HepG2 (cell line): ENCODE measurements around the gene ADCY10. TPM values are rescaled to one million over a fixed set of nuclear protein-coding genes. Genes with fewer than 3 reads are reported as not detected.

ENCODE experiments used
- AKAP8 ChIP-seq: sonication (generic); formaldehyde crosslinking; IDR thresholded peaks from 2 replicates; pipeline ENCODE4 v1.5.1; 2020; ENCODE audit warnings: mild to moderate bottlenecking, missing genetic modification reagents
- BCLAF1 ChIP-seq: fragments of 450-650 bp; IDR thresholded peaks from 2 replicates; pipeline ENCODE4 v1.6.1; 2017; ENCODE audit warnings: mild to moderate bottlenecking
- HDAC2 ChIP-seq: sonication (generic); formaldehyde crosslinking; IDR thresholded peaks from 2 replicates; pipeline ENCODE4 v1.4.0; 2020; ENCODE audit warnings: missing genetic modification reagents
- HNF4G ChIP-seq, 2 experiments: sonication (generic) in 1 of 2; formaldehyde crosslinking in 1 of 2; IDR thresholded peaks; 2 replicates each; pipeline versions ENCODE4 v1.4.0 to v1.6.1; 2011 to 2020; ENCODE audit warnings: borderline replicate concordance in 2 of 2, low read depth in 2 of 2, mild to moderate bottlenecking in 2 of 2, low read length in 1 of 2, missing genetic modification reagents in 1 of 2, moderate library complexity in 1 of 2
- KDM5B ChIP-seq: sonication (generic); formaldehyde crosslinking; IDR thresholded peaks from 2 replicates; pipeline ENCODE4 v1.4.0; 2020; ENCODE audit warnings: missing genetic modification reagents, mild to moderate bottlenecking, borderline replicate concordance
- KLF15 ChIP-seq: sonication (generic); formaldehyde crosslinking; IDR thresholded peaks from 2 replicates; pipeline ENCODE4 v1.8.1; 2023; ENCODE audit warnings: borderline replicate concordance, mild to moderate bottlenecking, inconsistent platforms, missing genetic modification reagents, mixed read lengths
- MEIS1 ChIP-seq: sonication (generic); formaldehyde crosslinking; IDR thresholded peaks from 2 replicates; pipeline ENCODE4 v1.9.0; 2021; ENCODE audit warnings: mild to moderate bottlenecking, missing genetic modification reagents, moderate library complexity, borderline replicate concordance
- MIER2 ChIP-seq: IDR thresholded peaks from 2 replicates; pipeline ENCODE4 v1.6.1; 2016; ENCODE audit warnings: missing biosample characterization, missing genetic modification reagents
- MXD4 ChIP-seq: IDR thresholded peaks from 2 replicates; pipeline ENCODE4 v1.6.1; 2016; ENCODE audit warnings: mild to moderate bottlenecking, missing biosample characterization, missing genetic modification reagents
- NCOR1 ChIP-seq: fragments of 200-600 bp; sonication (generic); IDR thresholded peaks from 2 replicates; pipeline ENCODE4 v1.7.0; 2017; ENCODE audit warnings: antibody characterized with exemption, low read length, borderline replicate concordance
- NPAS2 ChIP-seq: sonication (generic); formaldehyde crosslinking; IDR thresholded peaks from 2 replicates; pipeline ENCODE4 v1.8.0; 2022; ENCODE audit warnings: mild to moderate bottlenecking, missing genetic modification reagents, borderline replicate concordance
- PCBP1 ChIP-seq: fragments of 200-400 bp; formaldehyde crosslinking; IDR thresholded peaks from 2 replicates; pipeline ENCODE4 v1.6.1; 2017; ENCODE audit warnings: mild to moderate bottlenecking, low read depth, low read length, borderline replicate concordance
- PCBP2 ChIP-seq: fragments of 200-400 bp; formaldehyde crosslinking; optimal IDR thresholded peaks from 2 replicates; pipeline ENCODE3; 2018; ENCODE audit warnings: low read length, low read depth; ENCODE audit not compliant: poor library complexity, severe bottlenecking
- PHF21A ChIP-seq: sonication (generic); formaldehyde crosslinking; IDR thresholded peaks from 2 replicates; pipeline ENCODE4 v1.5.0; 2020; ENCODE audit warnings: mild to moderate bottlenecking, missing genetic modification reagents
- POLR2AphosphoS2 ChIP-seq: IDR thresholded peaks from 2 replicates; pipeline ENCODE4 v1.6.1; 2011; ENCODE audit warnings: low read depth, low read length, improper control_type of control experiment
- RARG ChIP-seq: sonication (generic); formaldehyde crosslinking; IDR thresholded peaks from 2 replicates; pipeline ENCODE4 v1.4.0; 2020; ENCODE audit warnings: low read depth, mild to moderate bottlenecking, missing genetic modification reagents
- RBM22 ChIP-seq: fragments of 200-400 bp; formaldehyde crosslinking; optimal IDR thresholded peaks from 2 replicates; pipeline ENCODE3; 2017; ENCODE audit warnings: mild to moderate bottlenecking, low read length, moderate library complexity
- RXRA ChIP-seq: sonication (generic); formaldehyde crosslinking; IDR thresholded peaks from 2 replicates; pipeline ENCODE4 v1.5.1; 2020; ENCODE audit warnings: missing genetic modification reagents
- SP5 ChIP-seq: IDR thresholded peaks from 2 replicates; pipeline ENCODE4 v1.6.1; 2016; ENCODE audit warnings: low read depth, borderline replicate concordance
- ZBTB8A ChIP-seq: sonication (generic); formaldehyde crosslinking; IDR thresholded peaks from 2 replicates; pipeline ENCODE4 v1.4.0; 2020; ENCODE audit warnings: mild to moderate bottlenecking, low read depth, missing genetic modification reagents, borderline replicate concordance
- ZFP62 ChIP-seq: sonication (generic); formaldehyde crosslinking; IDR thresholded peaks from 2 replicates; pipeline ENCODE4 v1.4.0; 2020; ENCODE audit warnings: missing genetic modification reagents
- ZNF207 ChIP-seq: fragments of 450-650 bp; IDR thresholded peaks from 2 replicates; pipeline ENCODE4 v1.6.1; 2016; ENCODE audit warnings: antibody characterized with exemption, borderline replicate concordance
- ZNF230 ChIP-seq: sonication (generic); formaldehyde crosslinking; IDR thresholded peaks from 2 replicates; pipeline ENCODE4 v1.4.0; 2020; ENCODE audit warnings: mild to moderate bottlenecking, missing genetic modification reagents
- ZNF24 ChIP-seq: fragments of 450-650 bp; IDR thresholded peaks from 2 replicates; pipeline ENCODE4 v1.6.1; 2017; ENCODE audit warnings: antibody characterized with exemption, mild to moderate bottlenecking
- ZNF260 ChIP-seq: sonication (generic); formaldehyde crosslinking; IDR thresholded peaks from 2 replicates; pipeline ENCODE4 v1.4.0; 2020; ENCODE audit warnings: missing genetic modification reagents, low read depth, mild to moderate bottlenecking, borderline replicate concordance
- ZNF530 ChIP-seq: sonication (generic); formaldehyde crosslinking; IDR thresholded peaks from 2 replicates; pipeline ENCODE4 v1.5.0; 2020; ENCODE audit warnings: low read depth, mild to moderate bottlenecking, missing genetic modification reagents
- ZNF557 ChIP-seq: sonication (generic); formaldehyde crosslinking; IDR thresholded peaks from 2 replicates; pipeline ENCODE4 v1.4.0; 2020; ENCODE audit warnings: missing genetic modification reagents
- ZNF7 ChIP-seq: IDR thresholded peaks from 2 replicates; pipeline ENCODE4 v1.6.1; 2016; ENCODE audit warnings: missing biosample characterization, missing genetic modification reagents
- ZNF724P ChIP-seq: sonication (generic); formaldehyde crosslinking; IDR thresholded peaks from 2 replicates; pipeline ENCODE4 v1.8.0; 2022; ENCODE audit warnings: missing genetic modification reagents, borderline replicate concordance
- ZSCAN12 ChIP-seq: sonication (generic); formaldehyde crosslinking; IDR thresholded peaks from 2 replicates; pipeline ENCODE4 v1.9.0; 2021; ENCODE audit warnings: mild to moderate bottlenecking, missing genetic modification reagents
- ZSCAN21 ChIP-seq: sonication (generic); formaldehyde crosslinking; IDR thresholded peaks from 2 replicates; pipeline ENCODE4 v1.8.0; 2022; ENCODE audit warnings: mild to moderate bottlenecking, missing genetic modification reagents, moderate library complexity, borderline replicate concordance
- polyA plus RNA-seq, 8 experiments: library from polyadenylated mRNA; depleted of rRNA in 3 of 8; stranded (reverse) in 7 of 8; unstranded in 1 of 8; fragments of >200 nt; fragmentation: Illumina TruSeq in 4 of 8; extraction: Trizol in 4 of 8; gene quantifications; 2 replicates each; pipeline versions ENCODE4 v1.2.1 to v1.2.3, GENCODE V29; 2011 to 2016; ENCODE audit warnings: low read depth in 4 of 8, missing spikeins in 1 of 8, mixed read lengths in 1 of 8; ENCODE audit not compliant: insufficient read depth in 1 of 8
- total RNA-seq, 5 experiments: library from RNA; depleted of rRNA; stranded (reverse); fragments of >200 nt; fragmentation: Illumina TruSeq; extraction: Trizol; gene quantifications; 2 replicates each; pipeline ENCODE4 v1.2.3, GENCODE V29; 2016; ENCODE audit warnings: low read depth in 1 of 5

The ADCY10 gene
- total and polyA plus RNA-seq, 2 of the 13 experiments (the other 11 are each of a cell fraction or from before 2014, with no cell fraction given) = 0.02 to 0.03 TPM

DNA sequence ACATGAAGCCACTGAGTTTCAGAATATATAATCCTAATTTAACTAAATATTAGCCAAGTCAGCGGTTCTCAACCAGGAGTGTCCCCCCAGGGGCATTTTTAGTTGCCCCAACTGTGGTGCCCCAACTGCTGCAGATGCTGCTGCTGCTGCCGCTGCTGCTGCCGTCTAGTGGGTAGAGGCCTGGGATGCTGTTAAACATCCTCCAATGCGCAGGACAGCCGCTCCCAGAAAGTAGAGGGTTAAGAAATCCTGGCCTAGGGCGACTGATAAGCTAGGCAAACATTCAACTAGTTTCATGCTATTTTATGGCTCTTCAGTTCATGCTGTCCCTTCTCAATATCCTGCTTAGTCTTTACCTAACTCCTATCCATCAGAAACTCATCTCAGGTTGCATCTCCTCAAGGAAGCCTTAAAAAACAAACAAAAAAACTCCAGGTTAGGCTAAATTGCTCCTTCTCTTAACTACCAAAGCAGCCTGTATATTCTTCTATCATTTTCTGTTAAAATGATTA lies 12.6 kb upstream of the ADCY10 start (continued):
- TF ChIP-seq MEIS1 (CRISPR knock-in tag) (no peak), AKAP8 (CRISPR knock-in tag) (no peak), ZFP62 (CRISPR knock-in tag) (no peak), ZNF530 (CRISPR knock-in tag) (no peak), BCLAF1 (no peak), ZNF207 (no peak), RXRA (CRISPR knock-in tag) (0 out of 2 replicates have a peak, but pooled peaks have one; percentile 17), ZBTB8A (CRISPR knock-in tag) (no peak), ZSCAN21 (CRISPR knock-in tag) (no peak), HDAC2 (peak; percentile 90; the same call in 1 of the 2 replicates), ZNF7 (CRISPR knock-in tag) (no peak), ZNF24 (no peak), PCBP2 (no peak), KDM5B (no peak), PHF21A (peak; percentile 35; the same call in 1 of the 2 replicates), MIER2 (CRISPR knock-in tag) (no peak), NCOR1 (no peak), NPAS2 (no peak), POLR2AphosphoS2 (no peak), ZNF724P (no peak), HNF4G (IDR thresholded peaks at IDR 0.05; ENCODE audit: borderline replicate concordance, low read depth, low read length) (peak; percentile 42; the same call in 1 of the 2 replicates), HNF4G (CRISPR knock-in tag; IDR thresholded peaks at IDR 0.05; ENCODE audit: borderline replicate concordance, low read depth) (no peak), ZSCAN12 (CRISPR knock-in tag) (no peak), KLF15 (CRISPR knock-in tag) (no peak), MXD4 (CRISPR knock-in tag) (no peak), PCBP1 (no peak), ZNF557 (no peak), ZNF260 (no peak), RARG (CRISPR knock-in tag) (no peak), ZNF230 (CRISPR knock-in tag) (no peak), SP5 (no peak), RBM22 (no peak)
